HG03558 (cell line): ENCODE measurements around the gene GRK6.
A peak's percentile ranks its signal among the peaks of the same experiment; 100 is the strongest.

Experiments
- ATAC-seq: cut with Tn5 transposase; IDR thresholded peaks from one replicate; pipeline ENCODE4 v1.9.1; 2021; ENCODE audit warnings: moderate number of reproducible peaks; ENCODE audit not compliant: unreplicated experiment; ENCODE audit errors: extremely low read depth

GRK6 gene

GRCh38 chr5:177449140-177450061 is 22.9 kb downstream of the GRK6 start:
- ATAC-seq: no peak

- no peak for ATAC-seq
Observed at GRCh38 chr5:177450667-177451424, 24.4 kb downstream of the GRK6 start.

GRCh38 chr5:177452688-177453638 is 26.5 kb downstream of the GRK6 start:
- ATAC-seq: no peak

- no peak for ATAC-seq
Observed at GRCh38 chr5:177453852-177454396, 27.4 kb downstream of the GRK6 start.

GRCh38 chr5:177454397-177455035 is 28.0 kb downstream of the GRK6 start:
- peak; percentile 34 for ATAC-seq

- ATAC-seq: peak; percentile 31
Observed at GRCh38 chr5:177455036-177455660, 28.7 kb downstream of the GRK6 start.

GRCh38 chr5:177455661-177456590 is 29.4 kb downstream of the GRK6 start:
- ATAC-seq: peak; percentile 2

GRCh38 chr5:177456591-177456964 is 30.1 kb downstream of the GRK6 start:
- ATAC-seq: no peak

- peak; percentile 32 for ATAC-seq
Observed at GRCh38 chr5:177456976-177457851, 30.7 kb downstream of the GRK6 start.

- no peak for ATAC-seq
Observed at GRCh38 chr5:177457852-177458681, 31.6 kb downstream of the GRK6 start.

GRCh38 chr5:177458912-177459350 is 32.5 kb downstream of the GRK6 start:
- ATAC-seq: no peak

GRCh38 chr5:177459357-177459756 is 32.9 kb downstream of the GRK6 start:
- ATAC-seq: no peak

- no peak for ATAC-seq
Observed at GRCh38 chr5:177459819-177460628, 33.5 kb downstream of the GRK6 start.

GRCh38 chr5:177462021-177462670 is 35.7 kb downstream of the GRK6 start:
- ATAC-seq: no peak

GRCh38 chr5:177465044-177465443 is 38.6 kb downstream of the GRK6 start:
- no peak for ATAC-seq
